ENCODE results near the gene CFAP100. TPM values are rescaled to one million over a fixed set of nuclear protein-coding genes. Genes with fewer than 3 reads are reported as not detected.

Gene CFAP100
- not detected in 2 replicates for total RNA-seq (2014; rRNA removed; shearing (Covaris generic); ENCODE audit: low replicate concordance)

- DNase-seq: no peak
- Histone ChIP-seq H3K9me3 (no peaks in the 10 kb centered on the region), H3K4me3 (no peak within 1 kb of the TSS), H3K27me3 (peaks cover 3% of the 10 kb centered on the region), H3K36me3 (no peaks in the 10 kb centered on the region)
Measured at GRCh38 chr3:126394179-126394976, at the start of gene CFAP100. Gene CFAP100, plus strand, starts transcription at chr3:126394909. Its CDS starts 1,092 bp downstream, at chr3:126396001.

- no peak for DNase-seq
- Histone ChIP-seq H3K36me3 (no peaks in the 10 kb centered on the region), H3K4me3 (no peak overlapping the region), H3K9me3 (no peaks in the 10 kb centered on the region; the same call in 1 of the 2 replicates), H3K27me3 (no peaks in the 10 kb centered on the region)
Measured at GRCh38 chr3:126345231-126345630, 49.5 kb upstream of the CFAP100 start.

- no peak for DNase-seq
Measured at GRCh38 chr3:126345641-126346460, 48.9 kb upstream of the CFAP100 start.

DNA sequence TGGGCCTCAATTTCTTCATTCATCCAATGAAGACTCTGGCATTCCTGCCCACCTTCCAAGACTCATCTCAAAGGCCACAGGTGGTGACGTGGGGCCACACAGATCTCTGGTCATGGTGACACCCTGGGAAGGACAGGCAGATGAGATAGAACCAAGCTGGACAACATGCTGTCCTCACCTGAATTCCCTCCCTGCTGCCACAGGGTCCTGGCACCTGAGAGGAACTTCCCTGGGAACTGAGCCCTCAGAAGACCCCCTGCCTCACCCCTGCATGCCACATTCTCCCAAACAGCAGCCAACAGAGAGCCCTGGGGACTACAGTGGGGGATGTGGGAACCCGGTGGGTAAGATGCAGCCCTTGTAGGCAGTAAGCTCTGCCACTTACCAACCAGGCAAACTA, 48.2 kb upstream of the CFAP100 start:
- H3K36me3 ChIP-seq: no peaks in the 10 kb centered on the region
- H3K4me3 ChIP-seq: no peak overlapping the region
- DNase-seq: no peak
- no peaks in the 10 kb centered on the region for H3K27me3 ChIP-seq
- H3K9me3 ChIP-seq: no peaks in the 10 kb centered on the region

More at GRCh38 chr3:126345641-126346460, 48.9 kb upstream of the CFAP100 start:
- no peaks in the 10 kb centered on the region for H3K36me3 ChIP-seq
- H3K4me3 ChIP-seq: no peak overlapping the region
- H3K9me3 ChIP-seq: no peaks in the 10 kb centered on the region
- no peaks in the 10 kb centered on the region for H3K27me3 ChIP-seq

GRCh38 chr3:126347543-126348161, 47.1 kb upstream of the CFAP100 start:
- H3K4me3 ChIP-seq: no peak overlapping the region
- no peaks in the 10 kb centered on the region for H3K9me3 ChIP-seq
- H3K36me3 ChIP-seq: no peaks in the 10 kb centered on the region
- no peaks in the 10 kb centered on the region for H3K27me3 ChIP-seq
- DNase-seq: no peak

DNA sequence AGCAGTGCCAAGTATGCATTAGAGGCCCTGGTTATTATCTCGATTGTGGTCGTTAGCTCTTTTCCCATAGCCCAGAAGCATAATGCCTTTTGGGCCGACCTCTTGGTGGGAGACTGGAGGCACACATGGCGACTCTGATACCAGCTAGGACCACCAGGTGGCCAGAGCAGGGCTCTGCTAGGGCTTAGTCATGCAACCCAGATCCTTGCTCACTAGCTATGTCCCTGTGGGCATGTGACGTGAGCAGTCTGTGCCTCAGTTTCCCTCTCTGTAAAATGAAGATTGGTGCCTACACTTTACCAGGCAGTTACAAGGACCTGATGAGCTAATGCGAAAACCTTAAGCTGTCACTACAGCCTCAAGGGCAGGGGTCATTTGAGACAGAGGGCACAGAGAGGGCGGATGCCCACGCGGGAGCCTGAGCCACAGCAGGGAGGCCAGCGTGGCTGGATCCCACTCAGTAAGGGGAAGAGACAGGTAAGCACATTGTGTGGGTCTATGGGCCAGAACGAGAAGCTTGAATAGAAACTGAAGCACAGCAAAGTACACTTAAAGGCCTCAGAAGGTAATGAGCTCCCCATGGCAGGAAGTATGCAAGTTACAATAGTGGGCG, 46.3 kb upstream of the CFAP100 start:
- no peak for DNase-seq
- Histone ChIP-seq H3K27me3 (no peaks in the 10 kb centered on the region), H3K36me3 (no peaks in the 10 kb centered on the region), H3K9me3 (no peaks in the 10 kb centered on the region), H3K4me3 (no peak overlapping the region)

GRCh38 chr3:126349071-126349470, 45.6 kb upstream of the CFAP100 start:
- DNase-seq: no peak
- Histone ChIP-seq H3K27me3 (no peaks in the 10 kb centered on the region), H3K36me3 (no peaks in the 10 kb centered on the region), H3K9me3 (no peaks in the 10 kb centered on the region), H3K4me3 (no peak overlapping the region)

- Histone ChIP-seq H3K36me3 (no peaks in the 10 kb centered on the region), H3K27me3 (no peaks in the 10 kb centered on the region), H3K4me3 (no peak overlapping the region), H3K9me3 (no peaks in the 10 kb centered on the region)
- no peak for DNase-seq
Measured at GRCh38 chr3:126349611-126350501, 44.9 kb upstream of the CFAP100 start.

DNA sequence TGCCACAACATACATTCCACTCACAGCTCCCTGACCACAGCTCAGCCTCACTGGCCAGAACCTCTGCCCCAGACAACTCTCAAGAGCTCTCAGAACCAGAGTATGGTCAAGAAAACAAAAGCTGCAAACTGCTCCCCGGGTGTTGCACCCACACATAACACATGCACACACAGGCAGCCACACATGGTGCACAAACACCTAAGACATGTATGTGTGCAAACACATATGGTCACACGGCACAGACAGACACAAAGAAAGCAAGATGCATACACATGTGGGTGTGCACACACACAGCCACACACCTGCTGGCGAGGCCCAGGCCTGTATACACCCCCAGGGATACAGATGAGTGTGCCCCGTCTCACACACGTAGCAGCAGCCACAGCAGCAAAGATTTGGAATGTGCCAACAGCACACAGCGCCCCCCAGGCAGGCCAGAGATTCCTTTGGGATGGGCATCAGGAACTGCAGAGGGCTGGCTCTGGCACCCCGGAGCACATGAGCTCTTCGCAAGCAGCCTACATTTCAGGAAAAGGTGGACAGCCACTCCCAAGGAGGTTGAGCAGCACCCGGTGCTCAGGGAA, 44.1 kb upstream of the CFAP100 start:
- no peak for DNase-seq
- Histone ChIP-seq H3K27me3 (no peaks in the 10 kb centered on the region), H3K36me3 (no peaks in the 10 kb centered on the region), H3K4me3 (no peak overlapping the region), H3K9me3 (no peaks in the 10 kb centered on the region)

DNA sequence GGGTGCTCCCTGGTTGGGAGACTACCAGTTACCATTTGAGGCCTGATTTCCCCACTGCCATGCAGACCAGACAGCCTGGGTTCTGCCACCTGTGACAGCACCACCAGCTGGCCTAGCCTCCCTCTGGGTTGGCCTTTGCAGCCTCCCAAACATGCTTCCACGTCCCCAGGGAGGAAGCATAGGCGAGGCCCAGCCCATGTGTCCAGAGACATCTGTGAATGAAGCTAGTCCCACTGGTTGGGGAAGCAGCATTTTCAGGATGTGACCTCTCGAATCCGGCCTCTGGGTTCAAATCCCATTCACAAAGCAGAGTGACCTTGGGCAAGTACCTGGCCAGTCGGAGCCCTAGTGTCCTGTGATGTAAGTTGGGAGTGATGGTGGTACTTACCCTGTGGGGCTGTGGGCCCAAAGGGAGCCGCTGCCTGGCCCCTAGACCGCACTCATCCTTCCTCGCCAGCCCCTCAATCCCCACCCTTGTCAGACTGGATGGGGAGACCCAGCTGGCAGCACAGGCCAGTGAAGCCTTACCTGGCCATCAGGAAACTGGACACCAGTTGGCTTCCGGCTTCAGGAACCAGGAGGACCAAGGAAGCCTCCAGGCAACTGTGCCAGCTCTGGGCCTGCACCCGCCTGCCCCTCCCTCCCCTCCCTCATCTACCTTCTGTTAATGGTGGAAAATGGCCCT, 43.5 kb upstream of the CFAP100 start:
- Histone ChIP-seq H3K4me3 (no peak overlapping the region), H3K9me3 (no peaks in the 10 kb centered on the region), H3K27me3 (no peaks in the 10 kb centered on the region; the same call in 1 of the 2 replicates), H3K36me3 (no peaks in the 10 kb centered on the region)
- DNase-seq: no peak

GRCh38 chr3:126351771-126352475, 42.8 kb upstream of the CFAP100 start:
- DNase-seq: no peak
- no peaks in the 10 kb centered on the region for H3K9me3 ChIP-seq
- no peaks in the 10 kb centered on the region for H3K36me3 ChIP-seq
- no peaks in the 10 kb centered on the region; the same call in 1 of the 2 replicates for H3K27me3 ChIP-seq
- H3K4me3 ChIP-seq: no peak overlapping the region

GRCh38 chr3:126352476-126353454, 41.9 kb upstream of the CFAP100 start:
- H3K4me3 ChIP-seq: no peak overlapping the region
- peaks cover 3% of the 10 kb centered on the region for H3K27me3 ChIP-seq
- DNase-seq: no peak
- H3K9me3 ChIP-seq: no peaks in the 10 kb centered on the region
- H3K36me3 ChIP-seq: no peaks in the 10 kb centered on the region

- no peak for DNase-seq
- Histone ChIP-seq H3K36me3 (no peaks in the 10 kb centered on the region), H3K4me3 (no peak overlapping the region), H3K9me3 (no peaks in the 10 kb centered on the region), H3K27me3 (peaks cover 13% of the 10 kb centered on the region)
Measured at GRCh38 chr3:126353694-126354321, 40.9 kb upstream of the CFAP100 start.

Measured in MG63 (cell line).